Dedifferentiated amniotic fluid mesenchymal stem cell (primary cell): Measurements from ENCODE around the gene LRCH4.
"Not testable (repeated sequence)": the region's sequence is repeated elsewhere in the genome, so short reads cannot be mapped to it uniquely, and the experiment has no call there.

Source experiments
- DNase-seq: peaks from one replicate; pipeline ENCODE4 v3.0.0-alpha.2; 2016; ENCODE audit errors: extremely low spot score

The LRCH4 gene

GRCh38 chr7:100544967-100545359 lies 41.0 kb downstream of the LRCH4 start:
- no peak for DNase-seq

- DNase-seq = no peak
Observed at GRCh38 chr7:100544386-100544785, 41.5 kb downstream of the LRCH4 start.

GRCh38 chr7:100543586-100543985 lies 42.3 kb downstream of the LRCH4 start:
- no peak for DNase-seq

GRCh38 chr7:100541309-100541708 lies 44.6 kb downstream of the LRCH4 start:
- not testable (repeated sequence) for DNase-seq

GRCh38 chr7:100540073-100540723 lies 45.7 kb downstream of the LRCH4 start:
- DNase-seq = no peak

- no peak for DNase-seq
Observed at GRCh38 chr7:100539436-100540006, 46.4 kb downstream of the LRCH4 start.

GRCh38 chr7:100538654-100539435 lies 47.1 kb downstream of the LRCH4 start, which contains the start of gene AGFG2:
TSS of gene AGFG2 (plus strand) at chr7:100539203. CDS start at chr7:100539347, 144 bp downstream.
- peak; percentile 100 for DNase-seq

GRCh38 chr7:100538348-100538653 lies 47.6 kb downstream of the LRCH4 start:
- no peak for DNase-seq

- DNase-seq = not testable (repeated sequence)
Observed at GRCh38 chr7:100536695-100537094, 49.2 kb downstream of the LRCH4 start.

GRCh38 chr7:100535982-100536381 lies 49.9 kb downstream of the LRCH4 start:
- not testable (repeated sequence) for DNase-seq

- no peak for DNase-seq
Observed at GRCh38 chr7:100532165-100533022, 53.5 kb downstream of the LRCH4 start.

- not testable (repeated sequence) for DNase-seq
Observed at GRCh38 chr7:100528108-100528866, 57.6 kb downstream of the LRCH4 start.
